NCI-H2171 treated with DMSO at 0.1 percent for 48 hours (cell line): Measurements from ENCODE around the gene NTSR1.

ENCODE experiments used
- DNase-seq: peaks from one replicate; lab custom pipeline; 2025; lab: John Stamatoyannopoulos, UW

The NTSR1 gene

DNA sequence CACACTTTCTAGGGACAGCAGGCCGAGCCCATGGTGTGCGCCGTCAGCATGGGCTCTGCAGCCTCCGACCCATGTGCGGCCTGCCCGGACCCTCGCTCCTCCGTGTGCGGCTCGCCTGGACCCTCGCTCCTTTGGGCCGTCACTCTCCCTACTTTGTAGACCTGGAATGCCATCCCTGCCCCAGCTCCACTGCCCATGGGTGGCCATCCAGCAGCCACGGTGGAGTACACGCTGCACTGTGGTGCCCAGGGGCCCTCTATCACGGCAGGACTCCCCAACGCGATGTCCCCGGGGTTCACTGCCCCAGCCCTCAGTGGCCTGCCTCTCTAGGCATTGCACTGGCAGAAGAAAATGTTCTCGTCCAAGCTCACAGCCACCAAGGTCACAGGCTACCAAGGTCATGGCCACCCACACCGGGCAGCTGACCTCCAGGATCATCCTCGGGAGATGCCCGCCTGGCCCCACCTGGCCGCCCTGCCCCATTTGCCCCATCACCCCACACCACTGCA is 63.5 kb downstream of the NTSR1 start:
- DNase-seq: no peak

DNA sequence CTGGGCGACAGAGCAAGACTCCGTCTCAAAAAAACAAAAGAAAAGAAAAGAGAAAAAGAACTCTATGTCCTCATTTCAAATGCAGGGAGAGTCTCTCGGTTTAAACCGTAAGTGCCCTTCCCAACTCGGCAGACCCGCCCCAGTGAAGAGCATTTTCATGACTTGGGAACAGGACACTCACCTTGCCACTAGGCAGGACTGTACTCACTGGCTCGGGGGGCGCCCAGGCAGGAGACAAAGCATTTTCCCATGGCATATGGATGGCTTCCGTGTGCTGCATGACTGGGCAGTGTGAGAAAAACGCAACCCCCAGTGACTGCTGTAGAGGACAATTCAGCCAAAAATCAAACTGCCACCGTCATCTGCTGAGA is 64.0 kb downstream of the NTSR1 start:
- DNase-seq: peak; percentile 55

GRCh38 chr20:62772990-62773844 is 64.6 kb downstream of the NTSR1 start:
- peak; percentile 63 for DNase-seq

GRCh38 chr20:62773845-62774714 is 65.4 kb downstream of the NTSR1 start:
- peak; percentile 94 for DNase-seq

DNA sequence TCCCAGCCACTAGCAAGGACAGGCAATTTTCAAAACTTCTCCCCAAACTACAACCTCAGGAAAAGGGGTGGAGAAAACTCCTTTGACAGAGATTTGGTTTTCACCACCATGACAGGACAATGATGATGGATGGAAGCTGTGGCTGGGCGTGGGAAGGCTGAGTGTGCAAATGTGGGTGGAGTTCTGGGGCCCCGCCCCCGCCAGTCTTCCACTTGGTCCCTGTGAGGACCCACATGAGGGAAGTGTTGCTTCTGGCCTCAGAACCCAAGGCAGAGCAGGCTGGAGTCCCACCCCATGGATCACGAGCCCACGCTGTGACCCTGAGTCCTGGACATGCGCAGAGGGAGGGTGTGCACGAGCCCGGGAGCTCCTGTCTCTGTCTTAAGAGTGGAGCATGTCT is 66.1 kb downstream of the NTSR1 start:
- peak; percentile 34 for DNase-seq

DNA sequence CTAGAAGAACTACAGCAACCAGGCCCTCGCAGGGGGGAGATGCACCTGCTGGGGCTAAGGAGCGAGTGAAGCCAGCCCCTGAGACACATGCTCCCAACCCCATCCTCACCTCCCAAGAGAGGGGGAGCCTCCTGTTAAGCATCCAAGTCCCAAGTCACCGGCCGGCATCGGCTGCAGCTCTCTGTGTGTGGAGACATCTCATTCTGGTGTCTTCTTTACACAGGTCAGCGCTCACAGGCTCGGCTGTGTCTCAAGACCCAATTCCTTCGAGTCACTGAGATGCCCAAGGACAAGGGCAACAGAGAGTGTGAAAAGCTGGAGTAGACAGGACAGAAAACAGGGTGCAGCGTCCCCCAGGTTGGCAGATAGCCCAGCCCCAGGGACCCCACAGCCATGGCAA is 66.6 kb downstream of the NTSR1 start:
- no peak for DNase-seq

- DNase-seq: no peak
Measured at GRCh38 chr20:62776035-62776691, 67.5 kb downstream of the NTSR1 start.

GRCh38 chr20:62776692-62777527 is 68.3 kb downstream of the NTSR1 start:
- peak; percentile 89 for DNase-seq

DNA sequence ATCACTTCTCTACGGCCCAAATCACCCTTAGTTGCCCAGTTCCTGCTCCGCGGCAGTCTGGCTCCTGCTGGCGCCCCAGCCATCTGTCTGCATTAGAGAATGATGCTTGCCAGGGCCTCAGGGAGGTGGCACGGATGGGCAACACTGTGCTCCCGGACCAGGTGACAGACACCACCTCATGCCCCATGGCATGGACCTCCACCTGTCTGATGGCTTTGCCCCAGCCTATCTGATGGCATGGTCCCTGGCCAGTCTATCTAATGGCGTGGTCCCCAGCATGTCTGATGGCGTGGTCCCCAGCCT is 68.8 kb downstream of the NTSR1 start:
- DNase-seq: no peak

DNA sequence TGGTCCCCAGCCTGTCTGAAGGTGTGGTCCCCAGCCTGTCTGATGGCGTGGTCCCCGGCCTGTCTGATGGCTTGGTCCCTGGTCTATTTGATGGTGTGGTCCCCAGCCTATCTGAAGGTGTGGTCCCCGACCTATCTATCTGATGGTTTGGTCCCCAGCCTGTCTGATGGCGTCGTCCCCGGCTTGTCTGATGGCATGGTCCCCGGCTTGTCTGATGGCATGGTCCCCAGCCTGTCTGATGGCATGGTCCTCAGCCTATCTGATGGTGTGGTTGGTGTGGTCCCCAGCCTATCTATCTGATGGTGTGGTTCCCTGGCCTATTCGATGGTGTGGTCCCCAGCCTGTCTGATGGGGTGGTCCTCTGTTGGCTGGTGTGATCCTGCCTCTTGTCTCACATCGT is 69.4 kb downstream of the NTSR1 start:
- DNase-seq: no peak

DNA sequence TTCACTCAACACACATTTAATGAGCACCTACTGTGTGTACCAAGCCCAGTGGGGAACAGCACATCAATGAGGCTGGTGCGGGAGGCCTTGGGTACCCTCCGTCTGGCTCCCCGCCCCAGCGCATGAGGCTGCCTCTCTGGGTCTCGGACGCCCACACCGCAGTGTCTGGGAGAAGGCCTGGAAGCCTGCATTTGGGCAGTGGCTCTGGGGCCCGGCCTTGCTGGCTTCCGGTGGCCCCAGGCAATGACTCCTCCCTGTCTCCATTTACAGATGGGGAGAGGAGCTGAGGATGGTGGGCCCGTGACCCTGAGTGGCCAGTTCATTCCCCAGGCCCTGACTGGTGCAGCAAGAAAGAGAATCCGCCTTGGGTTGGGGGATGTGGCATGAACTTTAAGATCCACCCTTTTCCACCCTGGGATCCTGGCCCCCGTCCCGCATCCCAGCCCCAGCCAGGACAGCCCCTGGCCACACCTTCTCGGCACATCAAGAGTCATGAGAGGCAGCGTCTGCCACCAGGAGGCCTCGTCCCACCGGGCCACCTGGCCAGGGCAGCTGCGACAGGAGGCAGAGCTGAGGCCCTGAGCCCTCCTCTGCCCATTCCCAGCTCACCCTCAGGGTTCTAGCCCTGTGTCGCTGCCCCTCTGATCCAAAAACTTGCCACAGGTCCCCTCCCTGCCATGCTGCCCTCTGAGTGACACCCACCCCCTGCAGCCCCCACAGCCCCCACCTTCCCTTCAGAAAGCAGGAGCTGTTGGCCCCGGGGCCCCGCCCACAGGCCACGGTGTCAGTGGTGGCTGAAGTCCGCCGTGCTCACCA is 70.2 kb downstream of the NTSR1 start:
- peak; percentile 27 for DNase-seq

GRCh38 chr20:62779417-62779685 is 70.7 kb downstream of the NTSR1 start:
- DNase-seq: no peak

DNA sequence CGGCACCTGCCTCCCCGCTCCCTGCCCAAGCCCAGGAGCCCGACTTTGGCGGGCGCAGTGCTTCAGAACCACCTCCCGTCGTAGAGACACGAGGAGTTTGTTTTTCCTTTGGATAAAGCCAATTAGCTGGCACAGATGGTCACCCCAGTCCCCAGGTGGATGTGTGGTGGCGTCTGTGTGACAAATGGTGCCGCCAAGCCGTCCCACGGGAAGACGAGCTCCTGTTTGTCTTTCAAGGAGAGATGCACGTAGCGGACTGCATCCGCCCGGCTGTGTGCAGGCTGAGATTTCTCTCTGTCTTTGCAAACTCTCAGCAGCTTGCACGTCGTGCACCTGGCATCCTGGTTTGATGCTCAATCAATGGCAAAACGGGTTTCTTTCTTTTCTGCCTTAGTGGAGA is 71.6 kb downstream of the NTSR1 start:
- DNase-seq: peak; percentile 98

DNA sequence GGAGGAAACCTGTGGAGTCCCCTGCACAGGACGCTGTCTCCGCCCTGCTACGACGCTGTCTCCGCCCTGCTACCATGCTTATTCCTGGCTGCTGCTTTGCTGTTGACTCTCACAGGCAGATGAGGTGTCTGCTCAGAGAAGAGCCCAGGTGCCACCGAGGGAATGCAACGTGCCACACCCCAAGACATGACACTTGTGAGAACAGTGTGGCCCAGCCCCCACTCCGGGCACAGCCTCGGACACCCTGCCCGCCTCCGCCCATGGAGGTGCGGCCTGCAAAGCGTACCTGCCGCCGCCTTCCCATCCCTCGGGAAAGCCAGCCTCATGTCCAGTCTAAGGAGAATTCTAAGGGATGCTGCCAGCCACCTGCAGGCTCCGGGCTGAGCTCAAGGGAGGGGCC is 72.1 kb downstream of the NTSR1 start:
- DNase-seq: peak; percentile 94

DNA sequence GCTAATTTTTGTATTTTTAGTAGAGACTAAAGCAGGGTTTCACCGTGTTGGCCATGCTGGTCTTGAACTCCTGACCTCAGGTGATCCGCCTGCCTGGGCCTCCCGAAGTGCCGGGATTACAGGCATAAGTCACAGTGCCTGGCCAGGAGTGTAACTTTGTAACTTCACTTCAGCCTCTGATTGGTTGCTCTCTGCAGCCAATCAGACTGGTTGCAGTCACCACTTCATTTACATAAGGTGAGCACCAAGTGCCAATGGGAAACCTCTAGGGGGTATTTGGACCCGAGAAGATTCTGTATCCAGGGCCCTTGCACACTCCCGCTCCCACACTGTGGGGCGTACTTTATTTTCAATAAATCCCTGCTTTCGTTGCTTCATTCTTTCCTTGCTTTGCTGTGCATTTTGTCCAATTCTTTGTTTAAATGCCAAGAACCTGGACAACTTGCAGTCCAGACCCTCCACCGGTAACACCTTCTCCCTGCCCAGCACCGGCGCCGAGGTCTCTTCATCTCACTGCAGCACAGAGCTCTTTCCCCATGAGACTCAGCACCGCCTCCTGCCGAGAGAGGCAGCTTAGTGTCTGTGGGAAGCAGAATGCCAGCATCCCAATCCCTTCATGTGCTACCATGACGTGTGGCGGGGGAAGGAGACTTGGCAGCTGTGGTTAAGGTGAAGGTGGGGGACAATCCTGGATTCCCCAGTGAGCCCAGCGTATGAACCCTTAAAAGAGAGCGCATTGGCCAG is 73.7 kb downstream of the NTSR1 start:
- DNase-seq: peak; percentile 78

GRCh38 chr20:62782893-62783278 is 74.2 kb downstream of the NTSR1 start:
- DNase-seq: peak; percentile 78

GRCh38 chr20:62784497-62784896 is 75.9 kb downstream of the NTSR1 start:
- no peak for DNase-seq

DNA sequence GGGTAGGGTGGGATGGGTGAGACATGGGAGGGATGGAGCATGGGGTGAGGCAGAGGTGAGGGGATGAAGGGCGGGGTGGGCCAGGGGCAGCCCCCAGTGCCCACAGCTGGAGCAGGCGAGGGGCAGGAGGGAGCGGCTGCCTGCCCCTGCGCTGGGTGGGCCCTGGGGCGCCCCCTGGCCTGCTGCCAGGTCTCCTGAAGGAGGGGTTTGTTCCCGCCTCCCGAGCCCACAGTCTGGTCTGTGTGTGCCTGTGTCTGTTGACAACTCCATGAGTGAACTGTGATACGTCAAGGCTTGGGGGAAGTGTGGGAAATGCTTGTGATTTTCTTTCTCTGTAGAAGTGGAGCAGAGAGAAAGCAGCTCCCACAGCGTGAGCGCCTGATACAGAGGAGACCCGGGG is 76.8 kb downstream of the NTSR1 start:
- no peak for DNase-seq

DNA sequence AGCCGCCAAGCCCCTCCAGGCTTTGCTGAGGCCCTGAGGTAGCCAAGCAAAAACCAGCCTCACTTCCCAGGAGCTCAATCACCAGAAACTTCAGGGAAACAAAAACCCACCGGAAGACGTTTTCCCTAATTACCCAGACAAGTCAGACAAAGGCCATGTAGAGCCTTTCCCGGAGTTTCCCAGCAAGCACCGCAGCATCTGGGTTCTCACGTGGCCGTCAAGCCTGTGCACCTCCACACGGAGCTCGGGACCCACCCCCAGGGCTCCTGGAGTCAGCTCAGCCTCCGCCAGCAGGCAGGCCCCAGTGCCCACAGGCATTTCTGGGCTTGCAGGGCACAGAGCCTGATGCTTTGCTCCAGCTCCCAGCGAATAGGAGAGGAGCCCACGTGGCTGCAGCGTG is 77.5 kb downstream of the NTSR1 start:
- no peak for DNase-seq

- DNase-seq: no peak
Measured at GRCh38 chr20:62787321-62787720, 78.7 kb downstream of the NTSR1 start.
